GM19395 (cell line): ENCODE results near the gene SLC5A1.
"Not testable (repeated sequence)": the region's sequence is repeated elsewhere in the genome, so short reads cannot be mapped to it uniquely, and the experiment has no call there.

Experiments
- ATAC-seq: cut with Tn5 transposase; IDR thresholded peaks from one replicate; pipeline ENCODE4 v1.9.1; 2021; ENCODE audit warnings: mild to moderate bottlenecking, moderate library complexity; ENCODE audit not compliant: unreplicated experiment

SLC5A1 gene

GRCh38 chr22:32142600-32142999 is 99.5 kb downstream of the SLC5A1 start:
- ATAC-seq, result no peak

- no peak for ATAC-seq
These were observed 101.6 kb downstream of the SLC5A1 start for GRCh38 chr22:32144496-32145274.

- ATAC-seq, result not testable (repeated sequence)
These were observed 104.1 kb downstream of the SLC5A1 start for GRCh38 chr22:32147128-32147527.

- ATAC-seq, result not testable (repeated sequence)
These were observed 105.3 kb downstream of the SLC5A1 start for GRCh38 chr22:32148372-32148771.

- not testable (repeated sequence) for ATAC-seq
These were observed 107.6 kb downstream of the SLC5A1 start for GRCh38 chr22:32150647-32151046.

- not testable (repeated sequence) for ATAC-seq
These were observed 108.6 kb downstream of the SLC5A1 start for GRCh38 chr22:32151641-32152040.

- not testable (repeated sequence) for ATAC-seq
These were observed 111.7 kb downstream of the SLC5A1 start for GRCh38 chr22:32154727-32155126.

- ATAC-seq, result not testable (repeated sequence)
These were observed 114.6 kb downstream of the SLC5A1 start for GRCh38 chr22:32157632-32158031.

GRCh38 chr22:32158712-32159533 is 115.9 kb downstream of the SLC5A1 start, which contains the start of gene C22orf42:
Gene C22orf42 (minus strand): TSS chr22:32159303. CDS start chr22:32159215, 88 bp downstream.
- no peak for ATAC-seq

- ATAC-seq, result not testable (repeated sequence)
These were observed 117.3 kb downstream of the SLC5A1 start for GRCh38 chr22:32160411-32160810.
